Occipital lobe (tissue), 2 donors: ENCODE data around the gene CDKN2A. TPM values are rescaled to one million over a fixed set of nuclear protein-coding genes. Genes with fewer than 3 reads are reported as not detected.
A peak's percentile ranks its signal among the peaks of the same experiment; 100 is the strongest.

ENCODE experiments used
- DNase-seq: peaks from one replicate; lab custom pipeline; 2025; lab: John Stamatoyannopoulos, UW
- total RNA-seq: library from RNA; depleted of rRNA; stranded (reverse); fragments of >200 nt; gene quantifications from one replicate; pipeline ENCODE4 v1.2.3, GENCODE V29; 2014

The CDKN2A gene
- not detected for total RNA-seq

GRCh38 chr9:21993893-21994555, at the start of gene CDKN2A:
CDKN2A (minus strand) TSS chr9:21994392.
- DNase-seq: no peak

- no peak for DNase-seq
These were observed 49.7 kb upstream of the CDKN2A start for GRCh38 chr9:22043928-22044327.

- DNase-seq: no peak
These were observed 47.6 kb upstream of the CDKN2A start for GRCh38 chr9:22041775-22042174.

- no peak for DNase-seq
These were observed 47.2 kb upstream of the CDKN2A start for GRCh38 chr9:22041344-22041743.

- no peak for DNase-seq
These were observed 46.6 kb upstream of the CDKN2A start for GRCh38 chr9:22040760-22041159.

- DNase-seq: no peak
These were observed 45.1 kb upstream of the CDKN2A start for GRCh38 chr9:22039258-22039657.

- no peak for DNase-seq
These were observed 43.9 kb upstream of the CDKN2A start for GRCh38 chr9:22037954-22038690.

GRCh38 chr9:22036866-22037626, 42.9 kb upstream of the CDKN2A start:
- DNase-seq: no peak

GRCh38 chr9:22035591-22036011, 41.4 kb upstream of the CDKN2A start:
- DNase-seq: no peak

GRCh38 chr9:22033012-22033630, 38.9 kb upstream of the CDKN2A start:
- DNase-seq: no peak

- no peak for DNase-seq
These were observed 37.6 kb upstream of the CDKN2A start for GRCh38 chr9:22031655-22032411.

GRCh38 chr9:22030101-22030598, 36.0 kb upstream of the CDKN2A start:
- no peak for DNase-seq

GRCh38 chr9:22029231-22029630, 35.0 kb upstream of the CDKN2A start:
- no peak for DNase-seq

- no peak for DNase-seq
These were observed 34.2 kb upstream of the CDKN2A start for GRCh38 chr9:22028394-22028793.

GRCh38 chr9:22026696-22027095, 32.5 kb upstream of the CDKN2A start:
- no peak for DNase-seq

- DNase-seq: no peak
These were observed 28.2 kb upstream of the CDKN2A start for GRCh38 chr9:22022396-22022795.

GRCh38 chr9:22010866-22011625, 16.9 kb upstream of the CDKN2A start:
- DNase-seq: no peak

- DNase-seq: no peak
These were observed 15.3 kb upstream of the CDKN2A start for GRCh38 chr9:22009506-22009867.

GRCh38 chr9:22008717-22009505, 14.7 kb upstream of the CDKN2A start, which contains the start of gene CDKN2B:
CDKN2B (minus strand) TSS chr9:22009305; CDS start chr9:22008953, 352 bp downstream.
- DNase-seq: peak; percentile 83
